Stimulated activated CD8-positive, alpha-beta memory T cell treated with anti-CD3 and anti-CD28 coated beads, Interleukin-2, amount 100 ng/mL, for 1 hour (primary cell): ENCODE measurements around the gene FARS2.
"Not testable (repeated sequence)": the region's sequence is repeated elsewhere in the genome, so short reads cannot be mapped to it uniquely, and the experiment has no call there.

ENCODE experiments used
- DNase-seq, 2 donors: peaks; one replicate each; pipeline ENCODE4 v3.0.0-alpha.2; 2020; ENCODE audit warnings: low read depth in 2 of 2

Gene FARS2

DNA sequence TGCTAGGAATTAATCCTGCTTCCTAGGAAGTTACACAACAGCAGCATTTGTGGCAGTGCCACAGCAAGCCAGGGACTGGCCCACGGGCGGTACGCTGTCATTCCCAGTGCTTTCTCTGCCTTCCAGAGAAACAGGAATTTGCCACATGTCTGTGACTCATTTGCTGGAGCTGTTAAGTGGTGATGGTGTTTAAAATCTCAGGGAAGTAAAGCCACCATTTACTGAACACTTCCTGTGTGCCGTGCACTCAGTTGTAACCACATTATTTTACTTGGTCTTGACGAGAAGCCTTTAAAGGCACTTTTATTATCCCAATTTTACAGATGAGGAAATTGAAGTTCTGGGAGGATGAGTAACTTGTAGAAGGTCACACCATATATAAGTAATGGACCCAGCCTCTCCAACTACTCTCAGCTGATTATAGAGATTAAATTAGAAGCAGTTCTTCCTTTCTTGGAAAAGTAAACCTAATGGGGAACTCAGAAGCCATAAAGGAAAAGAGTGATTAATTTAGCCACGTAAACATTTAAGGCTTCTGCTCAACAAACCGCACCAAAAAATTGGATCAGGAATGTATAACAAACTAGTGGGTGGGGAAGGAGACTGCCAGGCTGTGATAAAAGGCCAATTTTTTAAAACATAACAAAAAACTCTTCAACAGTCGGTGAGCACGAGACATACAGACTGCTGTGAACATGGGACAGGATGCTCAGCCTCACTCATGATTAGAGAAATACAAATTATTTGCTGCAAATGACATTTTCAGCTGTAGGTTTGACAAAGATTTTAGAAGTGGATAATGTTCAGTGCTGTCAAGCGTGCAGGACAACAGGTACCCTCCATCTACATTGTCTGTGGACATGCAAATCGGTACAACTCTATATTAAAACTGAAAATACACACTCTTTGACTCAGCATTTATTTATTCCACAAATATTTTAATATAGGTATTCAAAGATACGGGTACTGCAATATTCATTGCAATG lies 434.2 kb downstream of the FARS2 start:
- no peak for DNase-seq

DNA sequence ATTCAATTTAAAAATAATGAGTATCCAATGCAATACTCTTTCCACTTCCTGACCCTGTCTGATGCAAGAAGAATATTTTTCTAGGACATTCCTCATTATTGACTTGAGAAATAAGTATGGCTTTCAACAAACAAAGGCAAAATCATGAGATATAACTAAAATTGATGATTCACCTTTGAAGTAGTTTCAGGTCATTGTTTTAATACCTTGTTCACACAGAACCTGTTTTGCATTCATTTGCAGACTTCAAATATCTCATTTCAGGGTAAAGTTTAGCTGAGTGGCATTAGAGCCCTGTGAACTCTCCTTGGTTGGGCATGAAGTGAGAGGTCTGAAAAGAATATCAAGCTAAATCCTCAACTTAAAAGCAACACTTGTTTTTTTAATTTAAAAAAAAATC lies 436.2 kb downstream of the FARS2 start:
- no peak for DNase-seq

- DNase-seq, result no peak
Observed at GRCh38 chr6:5698318-5698717, 437.0 kb downstream of the FARS2 start.

GRCh38 chr6:5699064-5699463 lies 437.8 kb downstream of the FARS2 start:
- DNase-seq, result not testable (repeated sequence)

DNA sequence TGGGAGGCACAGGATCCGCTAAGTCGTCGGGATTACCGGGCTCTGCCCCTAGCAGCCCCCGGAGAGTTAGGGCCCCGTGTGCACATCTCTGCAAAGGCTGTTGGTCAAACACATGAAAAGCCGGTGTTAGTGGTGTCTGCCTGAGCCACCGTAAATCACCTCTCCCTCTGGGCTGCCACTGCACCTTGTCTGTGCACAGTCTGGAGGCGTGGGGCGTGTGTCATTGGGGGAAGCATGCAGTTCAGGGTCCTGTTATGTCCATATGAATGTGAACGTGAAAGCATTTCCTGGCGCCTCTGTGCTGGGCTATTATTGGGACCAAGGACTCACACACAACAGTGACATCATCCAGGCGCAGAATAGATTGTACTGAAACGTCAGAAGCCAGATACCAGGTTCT lies 439.9 kb downstream of the FARS2 start:
- DNase-seq, result no peak

- DNase-seq, result no peak
Observed at GRCh38 chr6:5704708-5705107, 443.4 kb downstream of the FARS2 start.

GRCh38 chr6:5705252-5705651 lies 443.9 kb downstream of the FARS2 start:
- DNase-seq, result no peak

GRCh38 chr6:5706124-5707033 lies 445.1 kb downstream of the FARS2 start:
- DNase-seq, result no peak

DNA sequence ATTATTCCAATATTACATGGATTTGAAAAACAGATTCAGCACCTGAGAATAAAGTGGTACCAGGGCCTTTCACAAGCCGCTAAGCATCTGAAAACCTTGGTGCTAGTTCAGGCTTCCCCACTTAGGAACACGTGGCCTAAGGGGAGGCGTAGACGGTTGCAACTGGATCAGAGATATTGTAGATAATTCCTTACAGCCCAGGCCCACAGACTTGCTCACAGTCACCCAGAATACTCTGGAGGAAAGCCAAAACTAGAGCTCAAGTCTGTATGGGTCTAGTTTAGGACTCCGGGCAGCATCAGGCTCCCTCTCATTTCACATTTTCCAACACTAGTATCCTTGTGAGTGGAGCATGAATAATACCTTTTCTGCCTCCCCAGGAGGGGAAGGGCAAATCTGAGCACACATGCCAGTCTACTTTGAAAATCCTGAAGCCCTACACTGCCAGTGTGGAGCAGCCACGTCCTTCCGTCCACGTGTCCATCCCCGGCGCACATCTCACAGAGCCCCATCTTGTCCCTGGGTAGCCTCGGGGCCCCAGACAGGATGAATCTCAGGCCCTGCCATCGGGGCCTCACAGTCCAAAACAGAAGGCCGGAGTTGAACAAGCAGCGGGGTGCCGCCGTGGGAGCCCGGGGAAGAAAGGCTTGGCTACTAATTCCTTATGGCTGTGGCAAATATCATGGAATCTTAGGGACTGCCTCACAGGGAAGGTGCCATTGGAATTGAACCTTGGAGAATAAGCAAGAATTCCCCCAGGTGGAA lies 446.1 kb downstream of the FARS2 start:
- no peak for DNase-seq

- DNase-seq, result no peak
Observed at GRCh38 chr6:5710516-5710915, 449.2 kb downstream of the FARS2 start.

GRCh38 chr6:5710936-5711335 lies 449.6 kb downstream of the FARS2 start:
- DNase-seq, result no peak

DNA sequence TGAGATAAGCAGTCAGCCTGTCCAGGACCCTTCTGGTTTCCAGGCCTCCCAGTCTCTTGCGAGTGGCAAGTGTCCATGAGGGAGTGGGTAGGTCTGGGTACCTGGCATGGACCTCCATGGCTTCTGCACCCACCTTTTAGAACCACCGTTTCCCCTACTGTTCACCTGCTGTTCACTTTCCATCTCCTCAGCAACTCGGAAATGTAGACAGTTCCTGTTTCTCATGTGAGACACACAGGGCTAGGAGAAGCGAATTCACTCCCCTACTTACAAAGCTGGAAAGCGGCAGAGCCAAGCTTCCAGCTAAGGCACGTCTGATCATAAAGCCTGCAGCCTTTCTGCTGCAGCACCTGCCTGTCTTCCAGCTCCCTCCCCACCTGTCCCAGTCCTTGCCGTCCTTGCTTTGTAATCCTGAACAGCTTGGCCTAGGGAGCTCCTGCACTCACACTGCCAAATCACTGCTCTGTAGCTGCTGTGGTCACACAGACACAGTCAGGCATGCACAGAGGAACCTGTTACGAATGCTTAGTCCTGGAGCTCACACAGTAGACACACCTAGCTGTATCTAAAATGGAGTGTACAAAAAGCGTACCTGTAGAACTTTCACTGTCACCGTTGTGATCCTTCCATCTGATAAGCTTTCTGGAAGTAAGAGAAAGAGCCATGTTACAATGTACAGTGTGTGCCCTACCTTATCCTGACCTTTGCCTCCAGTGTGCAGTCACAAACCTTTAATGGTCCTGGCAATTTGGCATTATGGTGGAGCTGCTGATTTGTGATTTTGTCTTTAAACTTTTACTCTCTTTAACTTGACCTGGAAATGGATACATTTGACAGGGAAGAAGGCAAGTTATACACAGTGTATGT lies 451.3 kb downstream of the FARS2 start:
- no peak for DNase-seq

GRCh38 chr6:5713519-5713918 lies 452.2 kb downstream of the FARS2 start:
- DNase-seq, result no peak

GRCh38 chr6:5718231-5718947 lies 457.1 kb downstream of the FARS2 start:
- no peak for DNase-seq

- DNase-seq, result no peak
Observed at GRCh38 chr6:5723841-5724691, 462.8 kb downstream of the FARS2 start.

DNA sequence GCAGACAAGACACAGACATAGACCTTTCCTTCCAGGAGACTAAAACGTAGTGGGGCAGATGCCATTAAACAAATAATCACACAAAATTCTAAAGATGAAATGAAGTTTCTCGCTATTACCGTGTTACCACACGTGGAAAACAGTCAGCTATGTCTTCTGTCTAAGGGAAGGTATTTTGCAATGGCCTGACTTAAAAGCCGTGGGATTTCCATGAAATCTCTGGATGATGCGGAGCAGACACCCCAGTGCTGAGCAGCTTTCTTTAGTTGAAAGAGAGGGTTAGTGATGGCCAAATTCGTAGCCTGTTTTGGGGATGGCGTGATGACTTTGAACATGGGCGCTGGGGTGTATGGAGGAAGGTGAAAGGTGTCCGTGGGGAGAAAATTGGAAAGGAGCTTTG lies 463.6 kb downstream of the FARS2 start:
- no peak for DNase-seq

DNA sequence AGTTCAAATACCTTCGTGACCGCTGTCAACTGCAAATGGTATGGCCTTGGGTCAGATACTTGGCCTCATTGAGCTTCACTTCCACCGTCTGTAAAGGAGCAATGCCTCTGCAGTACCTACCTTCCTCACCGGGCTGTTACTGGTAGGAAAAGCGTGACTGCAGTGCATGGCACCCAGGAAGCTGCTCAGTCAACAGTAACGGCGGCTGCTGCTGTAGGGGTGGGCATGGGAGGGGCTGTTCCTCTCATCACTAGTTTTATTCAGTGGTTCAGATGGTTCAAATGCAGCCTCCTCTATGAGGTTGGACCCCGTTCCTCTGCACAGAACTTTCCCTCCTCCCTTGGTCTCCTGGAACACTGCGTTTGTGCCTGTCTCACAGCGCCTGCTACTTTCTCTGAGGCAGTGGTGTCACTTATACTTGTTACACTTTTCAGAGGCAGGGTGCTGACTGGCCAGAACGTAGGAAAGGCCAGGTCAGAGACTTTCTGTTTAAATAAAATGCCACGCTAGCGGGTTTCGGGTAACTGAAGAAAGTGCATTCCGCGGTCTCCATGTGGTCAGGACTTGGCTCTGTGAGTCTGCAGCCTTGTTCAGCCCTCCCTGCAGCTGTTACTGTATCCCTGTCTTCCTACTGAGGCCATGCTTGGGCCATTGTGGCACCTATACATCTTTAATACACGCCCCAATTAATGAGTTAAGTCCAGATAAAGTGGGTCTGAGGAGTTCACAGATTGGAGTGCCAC lies 465.8 kb downstream of the FARS2 start:
- no peak for DNase-seq

DNA sequence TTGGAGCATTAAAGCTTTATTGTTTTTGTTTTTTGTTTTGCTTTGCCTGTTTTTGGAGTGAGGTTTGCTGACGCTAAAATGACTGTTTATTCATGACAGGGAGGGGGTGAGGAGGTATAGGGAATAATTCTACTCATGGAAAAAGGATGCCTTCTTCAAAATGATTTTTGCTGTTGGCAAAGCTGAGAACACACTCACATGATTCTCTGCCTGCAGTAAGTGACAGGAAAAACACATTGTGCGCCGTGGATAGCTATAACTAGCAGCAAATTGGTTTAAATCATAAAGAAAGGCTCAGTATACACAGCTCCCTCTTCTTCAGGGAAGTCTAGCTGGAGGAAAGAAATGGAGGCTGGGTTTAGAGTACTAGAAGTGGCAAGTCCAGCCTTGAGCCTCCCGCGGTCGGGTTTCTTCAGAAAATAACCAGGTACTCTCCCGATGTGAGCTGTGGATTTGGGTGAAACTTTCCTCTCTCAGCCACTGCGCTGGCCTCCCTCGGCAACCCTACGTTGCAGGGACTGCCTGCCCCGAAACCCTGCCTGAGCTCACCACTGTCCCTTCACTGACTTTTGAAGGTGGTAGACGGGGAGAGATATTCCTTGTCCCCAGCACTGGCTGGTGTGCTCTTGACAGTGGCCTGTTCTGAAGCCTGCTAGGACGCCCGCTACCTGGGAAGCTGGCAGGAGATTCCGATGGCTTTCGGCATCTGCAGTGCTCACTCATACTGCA lies 467.2 kb downstream of the FARS2 start:
- DNase-seq, result no peak
